ENCODE data around the gene GLT1D1. TPM values are rescaled to one million over a fixed set of nuclear protein-coding genes. Genes with fewer than 3 reads are reported as not detected.

Gene GLT1D1
- total and polyA plus RNA-seq, 2 experiments from 2014 or later = 1.4 to 4.4 TPM

DNA sequence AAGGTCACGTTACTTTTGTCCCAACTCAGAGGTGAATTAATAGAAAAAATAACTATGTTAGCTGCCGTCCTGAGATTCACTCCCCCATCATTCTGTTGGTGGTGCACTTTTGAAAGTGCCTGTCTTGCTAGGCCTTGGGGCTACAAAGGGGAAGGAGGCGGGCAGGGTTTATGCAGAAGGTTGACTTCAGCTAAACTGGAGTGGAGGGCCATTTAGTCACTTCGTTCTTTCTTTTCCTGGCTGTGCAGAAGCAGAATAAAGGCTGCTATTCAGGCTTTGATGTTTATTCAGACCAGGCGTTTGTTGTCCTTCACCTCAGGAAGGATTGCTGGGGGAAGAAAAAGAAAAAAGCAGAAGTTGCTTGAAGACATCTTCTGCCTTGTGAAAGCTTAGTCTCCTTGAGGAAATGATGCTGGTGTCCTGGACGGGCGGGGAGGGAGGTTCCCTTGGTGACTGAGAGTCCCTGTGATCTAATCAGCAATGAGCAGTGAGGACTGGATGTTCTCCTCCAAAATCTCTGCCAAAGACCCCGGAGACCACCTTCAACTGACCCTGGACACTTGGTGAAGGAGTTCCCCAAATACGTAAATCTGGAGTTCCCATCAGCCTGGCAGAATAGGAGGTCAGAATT lies 4.0 kb downstream of the GLT1D1 start (continued):
- no peak for TF ChIP-seq POLR2AphosphoS5 (IDR thresholded peaks at IDR 0.05; ENCODE audit: low read depth)
- no peak for TF ChIP-seq NANOG (IDR thresholded peaks at IDR 0.05; ENCODE audit: borderline replicate concordance)
- TF ChIP-seq JUNB (IDR thresholded peaks at IDR 0.05; ENCODE audit: unreplicated experiment) = no peak
- TF ChIP-seq, protein P1, sequence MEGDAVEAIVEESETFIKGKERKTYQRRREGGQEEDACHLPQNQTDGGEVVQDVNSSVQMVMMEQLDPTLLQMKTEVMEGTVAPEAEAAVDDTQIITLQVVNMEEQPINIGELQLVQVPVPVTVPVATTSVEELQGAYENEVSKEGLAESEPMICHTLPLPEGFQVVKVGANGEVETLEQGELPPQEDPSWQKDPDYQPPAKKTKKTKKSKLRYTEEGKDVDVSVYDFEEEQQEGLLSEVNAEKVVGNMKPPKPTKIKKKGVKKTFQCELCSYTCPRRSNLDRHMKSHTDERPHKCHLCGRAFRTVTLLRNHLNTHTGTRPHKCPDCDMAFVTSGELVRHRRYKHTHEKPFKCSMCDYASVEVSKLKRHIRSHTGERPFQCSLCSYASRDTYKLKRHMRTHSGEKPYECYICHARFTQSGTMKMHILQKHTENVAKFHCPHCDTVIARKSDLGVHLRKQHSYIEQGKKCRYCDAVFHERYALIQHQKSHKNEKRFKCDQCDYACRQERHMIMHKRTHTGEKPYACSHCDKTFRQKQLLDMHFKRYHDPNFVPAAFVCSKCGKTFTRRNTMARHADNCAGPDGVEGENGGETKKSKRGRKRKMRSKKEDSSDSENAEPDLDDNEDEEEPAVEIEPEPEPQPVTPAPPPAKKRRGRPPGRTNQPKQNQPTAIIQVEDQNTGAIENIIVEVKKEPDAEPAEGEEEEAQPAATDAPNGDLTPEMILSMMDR (conservative IDR thresholded peaks at IDR 0.05; ENCODE audit: low read depth in 2 of 2) = no peak
- TF ChIP-seq ZNF114 (CRISPR knock-in tag; IDR thresholded peaks at IDR 0.05) = no peak
- no peak for TF ChIP-seq STAT1 (IDR thresholded peaks at IDR 0.05; ENCODE audit: unreplicated experiment)
- TF ChIP-seq REST (IDR thresholded peaks at IDR 0.05; ENCODE audit: unreplicated experiment) = no peak
- no peak for TF ChIP-seq ETS1 (IDR thresholded peaks at IDR 0.05)
- TF ChIP-seq CREB1 (CRISPR knock-in tag; IDR thresholded peaks at IDR 0.05; ENCODE audit: low read depth) = no peak
- TF ChIP-seq EZH2 (IDR thresholded peaks at IDR 0.05; ENCODE audit: low read depth, unreplicated experiment) = no peak
- TF ChIP-seq EZH2phosphoT487 (IDR thresholded peaks at IDR 0.05; ENCODE audit: unreplicated experiment) = no peak

- no peaks in the 10 kb centered on the region; the same call in 1 of the 2 replicates for H3K9me2 ChIP-seq (ENCODE audit: insufficient read depth)
- no peak overlapping the region for H3K4me2 ChIP-seq
- H3K36me3 ChIP-seq (ENCODE audit: insufficient read depth) = no peaks in the 10 kb centered on the region
- H4K20me1 ChIP-seq (replicated peaks; ENCODE audit: insufficient read depth) = no peaks in the 10 kb centered on the region
- 0 out of 2 replicates have a peak, but pooled peaks cover 3% of the 10 kb centered on the region for H3K27me3 ChIP-seq (ENCODE audit: insufficient read depth)
- Mint-ChIP-seq H3K4me3 (no peak overlapping the region), H3K27me3 (ENCODE audit: insufficient read depth, low read depth, poor library complexity) (peaks cover 14% of the 10 kb centered on the region), H3K9me3 (peaks cover 94% of the 10 kb centered on the region), H3K36me3 (ENCODE audit: low read depth) (peaks cover 42% of the 10 kb centered on the region), H3K4me1 (peaks cover 6% of the 10 kb centered on the region), H3K27ac (no peak overlapping the region)
- H3K79me2 ChIP-seq (replicated peaks; ENCODE audit: insufficient read depth) = no peaks in the 10 kb centered on the region
- no peaks in the 10 kb centered on the region for H3F3A ChIP-seq (replicated peaks; ENCODE audit: low read depth)
- DNase-seq (ENCODE audit: low spot score) = no peak
- no peak overlapping the region for H3K4me3 ChIP-seq
- no peak overlapping the region for H2AFZ ChIP-seq
- no peaks in the 10 kb centered on the region for H3K4me1 ChIP-seq (ENCODE audit: insufficient read depth)
- H3K27ac ChIP-seq (ENCODE audit: low read depth) = no peak overlapping the region
- no peak for ATAC-seq
- TF ChIP-seq NANOG (IDR thresholded peaks at IDR 0.05; ENCODE audit: borderline replicate concordance) (no peak), ZNF331 (CRISPR knock-in tag; IDR thresholded peaks at IDR 0.05; ENCODE audit: low read depth) (no peak), EZH2phosphoT487 (IDR thresholded peaks at IDR 0.05; ENCODE audit: unreplicated experiment) (no peak), ZNF462 (CRISPR knock-in tag; IDR thresholded peaks at IDR 0.05) (no peak), STAT1 (IDR thresholded peaks at IDR 0.05; ENCODE audit: unreplicated experiment) (no peak)
These were observed 6.0 kb downstream of the GLT1D1 start for GRCh38 chr12:128859311-128859710.
